Right atrium auricular region (tissue), 2 donors: Measurements from ENCODE around the gene PDIA6. TPM values are rescaled to one million over a fixed set of nuclear protein-coding genes. Genes with fewer than 3 reads are reported as not detected.

Source experiments
- DNase-seq: peaks from one replicate; pipeline ENCODE4 v3.0.0-alpha.2; 2019; ENCODE audit warnings: low spot score
- H3K27ac ChIP-seq, 2 donors: fragments of 200-600 bp; sonication (generic); 1 replicate in 1 of 2; 2 replicates in 1 of 2; pipeline ENCODE4 v1.5.1; 2016 to 2019
- H3K27me3 ChIP-seq, 2 donors: fragments of 200-600 bp; sonication (generic); one replicate each; pipeline versions ENCODE4 v1.5.1 to v1.6.0; 2017 to 2019
- H3K36me3 ChIP-seq: fragments of 200-600 bp; sonication (generic); one replicate; pipeline ENCODE4 v1.5.1; 2016
- H3K4me1 ChIP-seq, 2 donors: fragments of 200-600 bp; sonication (generic); one replicate each; pipeline versions ENCODE4 v1.5.1 to v1.6.0; 2017 to 2019
- H3K4me3 ChIP-seq, 2 donors: fragments of 200-600 bp; sonication (generic); 1 replicate in 1 of 2; 2 replicates in 1 of 2; pipeline ENCODE4 v1.5.1; 2017 to 2019; ENCODE audit warnings: mild to moderate bottlenecking in 1 of 2, moderate library complexity in 1 of 2
- H3K9me3 ChIP-seq, 2 donors: fragments of 200-600 bp; sonication (generic); one replicate each; pipeline ENCODE4 v1.5.1; 2019
- CTCF ChIP-seq, 2 donors: fragments of 200-600 bp; sonication (generic); IDR thresholded peaks; one replicate each; pipeline ENCODE4 v1.5.1; 2019; ENCODE audit warnings: antibody characterized with exemption in 2 of 2
- total RNA-seq, 2 donors: library from RNA; depleted of rRNA; stranded (reverse); fragments of >200 nt; gene quantifications; one replicate each; pipeline ENCODE4 v1.1.0, GENCODE V29; 2016

Gene PDIA6
- total RNA-seq, result 10 to 100 TPM; 89.0 to 94.4 TPM

GRCh38 chr2:10812362-10813162 is at the start of gene PDIA6:
Gene PDIA6, minus strand, starts transcription at chr2:10812785. Its CDS starts 89 bp downstream, at chr2:10812696.
- peak in 1 of 2 donors; percentile 25 for TF ChIP-seq CTCF (IDR thresholded peaks at IDR 0.05)
- Histone ChIP-seq H3K27ac (peak within 1 kb of the TSS; percentile 83 to 95), H3K4me1 (peaks cover 0 to 23% of the 10 kb centered on the region in 2 donors), H3K36me3 (no peaks in the 10 kb centered on the region), H3K27me3 (no peaks in the 10 kb centered on the region), H3K4me3 (peak within 1 kb of the TSS; percentile 89 to 96), H3K9me3 (no peaks in the 10 kb centered on the region)
- DNase-seq, result peak; percentile 97

DNA sequence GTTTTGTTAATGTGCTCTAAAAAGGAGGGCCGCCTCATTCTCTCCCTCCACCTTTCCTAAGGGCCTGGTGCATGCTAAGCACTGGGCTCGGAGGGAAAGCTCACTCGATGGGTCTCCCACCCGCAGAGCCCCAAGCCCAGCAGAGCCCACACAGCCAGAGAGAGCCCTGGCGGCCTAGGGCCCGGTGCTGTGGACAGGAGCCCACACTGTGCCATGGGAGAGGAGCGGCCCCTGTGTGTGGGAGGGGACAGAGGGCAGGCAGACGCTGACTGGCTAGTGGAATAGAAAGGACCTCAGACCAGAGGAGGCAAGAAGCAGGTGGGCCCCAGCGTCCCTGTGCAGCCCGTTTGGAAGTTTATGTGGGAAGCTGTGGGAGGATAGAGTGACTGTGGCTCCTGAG is 49.7 kb upstream of the PDIA6 start:
- no peak for DNase-seq
- Histone ChIP-seq H3K4me1 (peaks cover 3 to 47% of the 10 kb centered on the region in 2 donors), H3K27ac (peak overlapping the region; percentile 86 to 94), H3K4me3 (peak overlapping the region in 1 of 2 donors; percentile 14), H3K9me3 (no peaks in the 10 kb centered on the region), H3K27me3 (no peaks in the 10 kb centered on the region), H3K36me3 (no peaks in the 10 kb centered on the region)
- no peak for TF ChIP-seq CTCF (IDR thresholded peaks at IDR 0.05)

GRCh38 chr2:10861765-10862164 is 49.2 kb upstream of the PDIA6 start:
- TF ChIP-seq CTCF (IDR thresholded peaks at IDR 0.05), result no peak
- peaks cover 3 to 44% of the 10 kb centered on the region in 2 donors for H3K4me1 ChIP-seq
- no peak overlapping the region for H3K4me3 ChIP-seq
- H3K36me3 ChIP-seq, result no peaks in the 10 kb centered on the region
- no peaks in the 10 kb centered on the region for H3K27me3 ChIP-seq
- peak overlapping the region; percentile 86 to 94 for H3K27ac ChIP-seq
- no peak for DNase-seq
- no peaks in the 10 kb centered on the region for H3K9me3 ChIP-seq

- peak overlapping the region; percentile 86 to 94 for H3K27ac ChIP-seq
- no peak for DNase-seq
- H3K27me3 ChIP-seq, result no peaks in the 10 kb centered on the region
- H3K36me3 ChIP-seq, result no peaks in the 10 kb centered on the region
- peaks cover 3 to 38% of the 10 kb centered on the region in 2 donors for H3K4me1 ChIP-seq
- H3K4me3 ChIP-seq, result no peak overlapping the region
- no peak for TF ChIP-seq CTCF (IDR thresholded peaks at IDR 0.05)
- no peaks in the 10 kb centered on the region for H3K9me3 ChIP-seq
These were observed 48.3 kb upstream of the PDIA6 start for GRCh38 chr2:10860814-10861325.

DNA sequence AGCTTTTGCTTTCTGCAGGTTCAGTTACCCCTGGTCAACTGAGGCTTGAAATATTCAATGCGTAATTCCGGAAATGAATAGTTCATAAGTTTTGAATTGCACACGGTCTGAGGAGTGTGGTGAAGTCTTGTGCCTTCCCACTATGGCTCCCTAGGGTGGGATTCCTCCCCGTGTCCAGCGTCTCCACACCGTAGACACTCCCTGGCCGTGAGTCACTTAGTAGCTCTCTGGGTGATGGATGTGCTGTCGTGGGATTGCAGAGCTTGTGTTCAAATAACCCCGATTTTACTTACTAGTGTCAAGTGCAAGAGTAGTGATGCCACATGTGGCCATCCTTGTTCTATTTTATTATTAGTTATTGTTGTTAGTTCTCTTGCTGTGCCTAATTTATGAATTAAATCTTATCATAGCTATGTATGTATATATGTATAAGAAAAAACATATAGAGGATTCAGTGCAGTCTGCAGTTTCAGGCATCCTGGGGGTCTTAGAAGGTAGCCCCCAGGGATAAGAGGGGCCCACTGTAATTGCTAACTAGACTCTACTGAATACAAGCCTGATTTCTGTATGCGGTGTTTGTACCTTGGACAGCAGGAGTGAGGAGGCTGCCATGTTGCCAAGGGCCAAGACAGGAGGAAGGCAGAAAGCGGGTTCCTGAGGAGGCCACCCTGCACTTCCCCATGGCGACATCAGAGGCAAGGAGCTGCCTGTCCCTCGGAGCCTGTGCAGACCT is 47.7 kb upstream of the PDIA6 start:
- peaks cover 3 to 38% of the 10 kb centered on the region in 2 donors for H3K4me1 ChIP-seq

More for the DNA sequence above, 47.7 kb upstream of the PDIA6 start:
- no peaks in the 10 kb centered on the region for H3K9me3 ChIP-seq
- no peaks in the 10 kb centered on the region for H3K27me3 ChIP-seq
- DNase-seq, result no peak
- no peak overlapping the region for H3K4me3 ChIP-seq
- no peak for TF ChIP-seq CTCF (IDR thresholded peaks at IDR 0.05)
- no peaks in the 10 kb centered on the region for H3K36me3 ChIP-seq
- H3K27ac ChIP-seq, result peak overlapping the region; percentile 86 to 94
